Neural progenitor cell (in vitro differentiated cells): ENCODE results near the gene UBR4. TPM values are rescaled to one million over a fixed set of nuclear protein-coding genes. Genes with fewer than 3 reads are reported as not detected.
"Not testable (repeated sequence)": the region's sequence is repeated elsewhere in the genome, so short reads cannot be mapped to it uniquely, and the experiment has no call there.

Experiments
- DNase-seq: peaks from one replicate; pipeline ENCODE4 v3.0.0-alpha.2; 2016; ENCODE audit warnings: low spot score
- H2AFZ ChIP-seq: fragments of 200-600 bp; sonication (generic); replicated peaks from 2 replicates; pipeline ENCODE4 v1.6.1; 2016; ENCODE audit warnings: antibody characterized with exemption
- H3F3A ChIP-seq: fragments of 200-600 bp; sonication (generic); 2 replicates; pipeline ENCODE4 v1.6.1; 2016; ENCODE audit warnings: antibody characterized with exemption, low read depth
- H3K27ac ChIP-seq: fragments of 200-600 bp; sonication (generic); 2 replicates; pipeline ENCODE4 v1.5.1; 2016; ENCODE audit warnings: mild to moderate bottlenecking
- H3K27me3 ChIP-seq: fragments of 200-600 bp; sonication (generic); 2 replicates; pipeline ENCODE4 v1.6.1; 2016; ENCODE audit warnings: mild to moderate bottlenecking, moderate library complexity
- H3K36me3 ChIP-seq: fragments of 200-600 bp; sonication (generic); 2 replicates; pipeline ENCODE4 v1.5.1; 2016
- H3K4me1 ChIP-seq: fragments of 200-600 bp; sonication (generic); 2 replicates; pipeline ENCODE4 v1.6.1; 2016; ENCODE audit warnings: mixed run types
- H3K4me2 ChIP-seq: fragments of 200-600 bp; sonication (generic); 2 replicates; pipeline ENCODE4 v1.6.1; 2016
- H3K4me3 ChIP-seq: fragments of 200-600 bp; sonication (generic); 2 replicates; pipeline ENCODE4 v1.5.1; 2016
- H3K79me2 ChIP-seq: fragments of 200-600 bp; sonication (generic); 2 replicates; pipeline ENCODE4 v1.6.1; 2016; ENCODE audit warnings: low read depth
- H3K9ac ChIP-seq: fragments of 200-600 bp; sonication (generic); 2 replicates; pipeline ENCODE4 v1.6.1; 2016
- H3K9me3 ChIP-seq: fragments of 200-600 bp; sonication (generic); 2 replicates; pipeline ENCODE4 v1.5.1; 2016; ENCODE audit warnings: low read depth
- H4K20me1 ChIP-seq: fragments of 200-600 bp; sonication (generic); 2 replicates; pipeline ENCODE4 v1.6.1; 2016; ENCODE audit warnings: low read depth
- H3K27ac Mint-ChIP-seq: 3 replicates; pipeline ENCODE4 v1.8.0; 2021; ENCODE audit warnings: mixed read lengths
- H3K27me3 Mint-ChIP-seq: 2 replicates; pipeline ENCODE4 v1.8.0; 2022; ENCODE audit warnings: low read depth, mild to moderate bottlenecking, inconsistent platforms, moderate library complexity, mixed read lengths; ENCODE audit not compliant: insufficient read depth
- H3K36me3 Mint-ChIP-seq: 3 replicates; pipeline ENCODE4 v1.8.0; 2021; ENCODE audit warnings: mixed read lengths
- H3K4me1 Mint-ChIP-seq: 3 replicates; pipeline ENCODE4 v1.8.0; 2021; ENCODE audit warnings: mixed read lengths
- H3K4me3 Mint-ChIP-seq: 3 replicates; pipeline ENCODE4 v1.8.0; 2021; ENCODE audit warnings: mild to moderate bottlenecking, moderate library complexity, mixed read lengths
- H3K9me3 Mint-ChIP-seq: 3 replicates; pipeline ENCODE4 v1.8.0; 2020; ENCODE audit warnings: mixed read lengths
- CTCF ChIP-seq: fragments of 200-600 bp; sonication (generic); IDR thresholded peaks from 2 replicates; pipeline ENCODE4 v1.5.1; 2017; ENCODE audit warnings: antibody characterized with exemption, mild to moderate bottlenecking
- EZH2 ChIP-seq: fragments of 200-600 bp; sonication (generic); IDR thresholded peaks from 2 replicates; pipeline ENCODE4 v1.6.1; 2017; ENCODE audit warnings: antibody characterized with exemption, mild to moderate bottlenecking, moderate library complexity
- EZH2phosphoT487 ChIP-seq: fragments of 200-600 bp; sonication (generic); IDR thresholded peaks from 2 replicates; pipeline ENCODE4 v1.6.1; 2017; ENCODE audit warnings: antibody characterized with exemption
- total RNA-seq: library from RNA; depleted of rRNA; stranded (reverse); fragments of >200 nt; gene quantifications from 2 replicates; pipeline ENCODE4 v1.2.3, GENCODE V29; 2015; ENCODE audit warnings: low replicate concordance

UBR4 gene
- total RNA-seq, 1 donor from 2014 or later, result 71.2 TPM

GRCh38 chr1:19189270-19189669 is 20.8 kb downstream of the UBR4 start:
- Mint-ChIP-seq H3K27ac (no peak overlapping the region), H3K36me3 (peaks cover 33% of the 10 kb centered on the region), H3K4me1 (no peaks in the 10 kb centered on the region), H3K4me3 (no peak overlapping the region), H3K27me3 (no peaks in the 10 kb centered on the region), H3K9me3 (no peaks in the 10 kb centered on the region)
- H3K4me3 ChIP-seq, result no peak overlapping the region
- no peak overlapping the region for H3K9ac ChIP-seq
- TF ChIP-seq EZH2phosphoT487 (no peak), CTCF (no peak), EZH2 (no peak)
- no peaks in the 10 kb centered on the region for H3K27me3 ChIP-seq
- no peak overlapping the region for H2AFZ ChIP-seq
- peaks cover 40% of the 10 kb centered on the region for H3K36me3 ChIP-seq
- no peaks in the 10 kb centered on the region for H3K79me2 ChIP-seq
- no peak overlapping the region for H3K27ac ChIP-seq
- no peak for DNase-seq
- no peaks in the 10 kb centered on the region for H3K4me1 ChIP-seq
- no peaks in the 10 kb centered on the region for H3K9me3 ChIP-seq
- no peak overlapping the region for H3K4me2 ChIP-seq
- H3F3A ChIP-seq, result no peaks in the 10 kb centered on the region
- H4K20me1 ChIP-seq, result peaks cover 14% of the 10 kb centered on the region

GRCh38 chr1:19187852-19188251 is 22.2 kb downstream of the UBR4 start:
- no peaks in the 10 kb centered on the region for H3K79me2 ChIP-seq
- H3K36me3 ChIP-seq, result peaks cover 35% of the 10 kb centered on the region
- Mint-ChIP-seq H3K36me3 (peaks cover 34% of the 10 kb centered on the region), H3K4me1 (no peaks in the 10 kb centered on the region), H3K27me3 (no peaks in the 10 kb centered on the region), H3K27ac (no peak overlapping the region), H3K9me3 (no peaks in the 10 kb centered on the region), H3K4me3 (no peak overlapping the region)
- H3K4me1 ChIP-seq, result no peaks in the 10 kb centered on the region
- TF ChIP-seq CTCF, result no peak
- TF ChIP-seq EZH2, result no peak
- no peak for TF ChIP-seq EZH2phosphoT487
- no peaks in the 10 kb centered on the region for H3K27me3 ChIP-seq
- H3K9me3 ChIP-seq, result no peaks in the 10 kb centered on the region
- H3K4me3 ChIP-seq, result no peak overlapping the region
- H3K27ac ChIP-seq, result no peak overlapping the region
- no peak for DNase-seq
- no peaks in the 10 kb centered on the region for H3F3A ChIP-seq
- no peak overlapping the region for H3K9ac ChIP-seq
- H3K4me2 ChIP-seq, result no peak overlapping the region
- peaks cover 9% of the 10 kb centered on the region for H4K20me1 ChIP-seq
- no peak overlapping the region for H2AFZ ChIP-seq

- H3K9me3 ChIP-seq, result no peaks in the 10 kb centered on the region
- H3K4me2 ChIP-seq, result no peak overlapping the region
- Mint-ChIP-seq H3K27ac (no peak overlapping the region), H3K27me3 (no peaks in the 10 kb centered on the region), H3K4me1 (no peaks in the 10 kb centered on the region), H3K36me3 (peaks cover 33% of the 10 kb centered on the region), H3K9me3 (no peaks in the 10 kb centered on the region), H3K4me3 (no peak overlapping the region)
- TF ChIP-seq EZH2 (no peak), EZH2phosphoT487 (no peak), CTCF (no peak)
- H3F3A ChIP-seq, result no peaks in the 10 kb centered on the region
- no peak overlapping the region for H3K27ac ChIP-seq
- no peak overlapping the region for H2AFZ ChIP-seq
- no peaks in the 10 kb centered on the region for H3K27me3 ChIP-seq
- no peak overlapping the region for H3K4me3 ChIP-seq
- peaks cover 7% of the 10 kb centered on the region for H4K20me1 ChIP-seq
- DNase-seq, result no peak
- H3K79me2 ChIP-seq, result no peaks in the 10 kb centered on the region
- no peak overlapping the region for H3K9ac ChIP-seq
- peaks cover 32% of the 10 kb centered on the region for H3K36me3 ChIP-seq
- no peaks in the 10 kb centered on the region for H3K4me1 ChIP-seq
These were observed 24.1 kb downstream of the UBR4 start for GRCh38 chr1:19186001-19186400.

GRCh38 chr1:19182223-19182622 is 27.8 kb downstream of the UBR4 start:
- Mint-ChIP-seq H3K36me3 (peaks cover 35% of the 10 kb centered on the region), H3K27ac (no peak overlapping the region), H3K4me1 (no peaks in the 10 kb centered on the region), H3K27me3 (no peaks in the 10 kb centered on the region), H3K9me3 (no peaks in the 10 kb centered on the region), H3K4me3 (no peak overlapping the region)
- H3F3A ChIP-seq, result no peaks in the 10 kb centered on the region
- H3K4me1 ChIP-seq, result no peaks in the 10 kb centered on the region
- H3K4me2 ChIP-seq, result no peak overlapping the region
- DNase-seq, result no peak
- no peak overlapping the region for H3K27ac ChIP-seq
- no peak overlapping the region for H3K4me3 ChIP-seq
- no peak overlapping the region for H3K9ac ChIP-seq
- H3K36me3 ChIP-seq, result peaks cover 31% of the 10 kb centered on the region
- TF ChIP-seq CTCF (no peak), EZH2 (no peak), EZH2phosphoT487 (no peak)
- no peaks in the 10 kb centered on the region for H3K79me2 ChIP-seq
- H3K9me3 ChIP-seq, result no peaks in the 10 kb centered on the region
- no peaks in the 10 kb centered on the region for H4K20me1 ChIP-seq
- no peaks in the 10 kb centered on the region for H3K27me3 ChIP-seq
- H2AFZ ChIP-seq, result no peak overlapping the region

- H3F3A ChIP-seq, H4K20me1 ChIP-seq, H3K79me2 ChIP-seq, H3K4me3 Mint-ChIP-seq, H3K4me3 ChIP-seq, H3K4me1 Mint-ChIP-seq, H3K27ac ChIP-seq, H3K9ac ChIP-seq, H2AFZ ChIP-seq, H3K27ac Mint-ChIP-seq, H3K27me3 Mint-ChIP-seq, DNase-seq, H3K4me2 ChIP-seq, H3K9me3 Mint-ChIP-seq, H3K27me3 ChIP-seq, H3K4me1 ChIP-seq, H3K9me3 ChIP-seq: not testable (repeated sequence)
- peaks cover 20% of the 10 kb centered on the region for H3K36me3 ChIP-seq
- H3K36me3 Mint-ChIP-seq, result peaks cover 25% of the 10 kb centered on the region
These were observed 29.8 kb downstream of the UBR4 start for GRCh38 chr1:19180265-19180657.
